ENCODE results near the gene ZBTB20.

- no peak for TF ChIP-seq CTCF (IDR thresholded peaks at IDR 0.05 in 8 of 11, conservative IDR thresholded peaks at IDR 0.05 in 3 of 11)
- TF ChIP-seq POLR2AphosphoS5 (IDR thresholded peaks at IDR 0.05): no peak
Observed at GRCh38 chr3:115081444-115081843, 65.6 kb downstream of the ZBTB20 start.

Data from spleen (tissue), 7 donors.